ENCODE data around the gene CD300H.

DNA sequence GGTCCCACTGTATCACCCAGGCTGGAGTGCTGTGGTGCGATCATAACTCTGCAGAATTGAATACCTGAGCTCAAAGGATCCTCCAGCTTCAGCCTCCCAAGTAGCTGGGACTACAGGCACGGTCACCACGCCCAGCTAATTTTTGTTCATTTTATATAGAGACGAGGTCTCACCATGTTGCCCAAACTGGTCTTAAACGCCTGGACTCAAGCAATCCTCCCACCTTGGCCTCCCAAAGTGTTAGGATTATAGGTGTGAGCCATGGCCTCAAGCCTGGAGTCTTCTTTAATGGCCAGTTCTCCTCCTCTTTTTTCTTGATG, 36.5 kb downstream of the CD300H start:
- TF ChIP-seq, protein P1, sequence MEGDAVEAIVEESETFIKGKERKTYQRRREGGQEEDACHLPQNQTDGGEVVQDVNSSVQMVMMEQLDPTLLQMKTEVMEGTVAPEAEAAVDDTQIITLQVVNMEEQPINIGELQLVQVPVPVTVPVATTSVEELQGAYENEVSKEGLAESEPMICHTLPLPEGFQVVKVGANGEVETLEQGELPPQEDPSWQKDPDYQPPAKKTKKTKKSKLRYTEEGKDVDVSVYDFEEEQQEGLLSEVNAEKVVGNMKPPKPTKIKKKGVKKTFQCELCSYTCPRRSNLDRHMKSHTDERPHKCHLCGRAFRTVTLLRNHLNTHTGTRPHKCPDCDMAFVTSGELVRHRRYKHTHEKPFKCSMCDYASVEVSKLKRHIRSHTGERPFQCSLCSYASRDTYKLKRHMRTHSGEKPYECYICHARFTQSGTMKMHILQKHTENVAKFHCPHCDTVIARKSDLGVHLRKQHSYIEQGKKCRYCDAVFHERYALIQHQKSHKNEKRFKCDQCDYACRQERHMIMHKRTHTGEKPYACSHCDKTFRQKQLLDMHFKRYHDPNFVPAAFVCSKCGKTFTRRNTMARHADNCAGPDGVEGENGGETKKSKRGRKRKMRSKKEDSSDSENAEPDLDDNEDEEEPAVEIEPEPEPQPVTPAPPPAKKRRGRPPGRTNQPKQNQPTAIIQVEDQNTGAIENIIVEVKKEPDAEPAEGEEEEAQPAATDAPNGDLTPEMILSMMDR (IDR thresholded peaks at IDR 0.05; ENCODE audit: low read depth, low read length): no peak
- TF ChIP-seq, protein P2, sequence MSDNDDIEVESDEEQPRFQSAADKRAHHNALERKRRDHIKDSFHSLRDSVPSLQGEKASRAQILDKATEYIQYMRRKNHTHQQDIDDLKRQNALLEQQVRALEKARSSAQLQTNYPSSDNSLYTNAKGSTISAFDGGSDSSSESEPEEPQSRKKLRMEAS (IDR thresholded peaks at IDR 0.05; ENCODE audit: low read depth, low read length): no peak
- no peak for TF ChIP-seq POLR2A (IDR thresholded peaks at IDR 0.05; ENCODE audit: extremely low read depth, insufficient read length)

Measured in NB4 (cell line).